ENCODE measurements around the gene SHISAL2A.
A peak's percentile ranks its signal among the peaks of the same experiment; 100 is the strongest.

The SHISAL2A gene

DNA sequence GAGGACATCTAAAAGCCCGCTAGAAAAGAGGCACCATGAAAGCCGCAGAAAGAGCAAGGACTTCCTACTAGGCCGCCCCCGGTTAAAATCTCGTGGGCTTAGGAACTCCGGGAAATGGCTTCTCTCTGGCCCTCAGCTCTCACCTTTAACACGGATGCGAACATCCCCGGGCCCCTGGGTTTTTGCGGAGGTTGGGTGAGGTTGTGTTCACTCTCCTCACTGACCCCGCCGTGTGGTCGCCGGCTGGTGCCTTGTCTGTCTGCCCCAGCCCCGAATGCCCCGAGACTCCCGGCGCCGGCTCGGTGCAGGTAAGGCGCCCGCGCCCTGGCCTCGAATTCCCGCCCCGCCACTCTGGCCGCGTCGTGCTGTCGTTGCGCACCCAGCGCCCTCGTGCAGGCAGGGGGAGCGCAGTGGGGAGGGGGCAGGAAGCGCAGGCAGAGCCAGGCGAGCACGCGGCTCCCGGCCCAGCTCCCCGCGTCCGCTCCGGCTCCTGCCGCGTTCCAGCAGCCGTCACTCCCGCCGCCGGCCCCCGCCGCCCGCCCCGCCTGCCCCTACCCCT is at the start of gene SHISAL2A:
TSS of gene SHISAL2A (plus strand) at position 437 of the 559 bp plus-strand sequence. CDS start 326 bp downstream, outside the sequence.
- peak; percentile 4 for DNase-seq

GRCh38 chr1:52585474-52585873 is 47.5 kb upstream of the SHISAL2A start:
- DNase-seq = no peak

DNA sequence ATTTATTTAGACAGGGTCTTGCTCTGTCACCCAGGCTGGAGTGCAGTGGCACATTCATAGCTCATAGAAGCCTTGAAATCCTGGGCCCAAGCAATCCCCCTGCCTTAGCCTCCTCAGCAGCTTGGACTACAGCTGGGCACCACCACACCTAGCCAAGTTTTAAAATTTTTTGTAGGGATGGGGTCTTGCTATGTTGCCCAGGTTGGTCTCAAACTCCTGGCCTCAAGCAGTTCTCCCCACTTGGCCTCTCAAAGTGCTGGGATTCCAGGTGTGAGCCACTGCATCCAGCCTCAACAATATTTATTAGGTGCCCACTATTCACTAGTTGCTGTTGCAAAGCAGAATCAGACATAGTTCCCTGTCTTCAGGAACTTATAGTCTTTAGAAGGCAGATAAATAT is 44.9 kb upstream of the SHISAL2A start:
- no peak for DNase-seq

- DNase-seq = no peak
These were observed 44.4 kb upstream of the SHISAL2A start for GRCh38 chr1:52588535-52588934.

- DNase-seq = no peak
These were observed 42.7 kb upstream of the SHISAL2A start for GRCh38 chr1:52590266-52590665.

DNA sequence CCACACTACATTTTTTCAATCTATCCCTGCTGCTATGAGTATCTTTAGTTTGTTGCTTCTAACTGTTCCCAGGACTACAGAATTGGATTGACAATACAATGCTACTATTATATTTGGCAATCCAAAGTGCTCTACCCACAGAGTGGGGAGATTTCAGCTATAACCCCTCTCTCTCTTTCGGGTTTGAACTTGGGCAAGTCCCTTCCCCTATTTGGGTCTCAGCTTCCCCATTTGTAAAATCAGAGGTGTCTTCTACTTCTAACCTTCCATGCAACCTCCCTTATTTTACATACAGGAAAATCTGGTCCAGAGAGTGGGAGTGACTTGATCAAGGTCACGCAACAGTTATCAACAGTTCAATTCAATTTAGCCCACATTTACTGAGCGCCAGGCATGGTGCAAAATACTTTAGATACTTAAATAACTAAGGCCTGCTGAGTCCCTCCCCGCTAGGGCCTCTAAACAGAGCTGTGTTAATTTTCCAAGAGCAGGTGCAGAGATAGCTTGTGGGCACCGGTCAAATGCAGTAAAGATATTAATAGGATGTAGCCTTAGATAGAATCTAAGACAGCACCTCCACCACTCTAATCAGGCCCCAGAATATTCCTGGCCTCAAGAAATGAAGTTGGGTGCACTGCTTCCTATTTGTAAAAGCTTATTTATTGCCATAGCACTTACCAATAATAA is 40.2 kb upstream of the SHISAL2A start:
- no peak for DNase-seq

DNA sequence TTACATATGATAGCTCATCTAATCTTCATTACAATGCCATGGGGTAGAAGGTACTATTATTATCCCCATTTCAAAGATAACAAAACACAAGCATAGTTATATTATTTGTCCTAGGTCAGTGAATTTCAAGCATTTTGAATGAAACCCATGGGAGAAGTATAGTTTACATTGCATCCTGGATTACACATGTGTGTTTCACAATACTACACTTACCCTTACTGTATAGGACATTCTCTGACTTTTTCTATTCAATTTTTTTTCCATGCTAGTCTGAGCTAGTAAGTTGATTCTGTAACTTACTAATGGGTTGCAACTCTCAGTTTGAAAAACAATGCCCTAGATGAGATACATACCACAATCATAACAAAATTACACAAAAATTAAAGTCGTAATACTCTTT is 39.5 kb upstream of the SHISAL2A start:
- DNase-seq = no peak

GRCh38 chr1:52595061-52595460 is 37.9 kb upstream of the SHISAL2A start:
- DNase-seq = no peak

DNA sequence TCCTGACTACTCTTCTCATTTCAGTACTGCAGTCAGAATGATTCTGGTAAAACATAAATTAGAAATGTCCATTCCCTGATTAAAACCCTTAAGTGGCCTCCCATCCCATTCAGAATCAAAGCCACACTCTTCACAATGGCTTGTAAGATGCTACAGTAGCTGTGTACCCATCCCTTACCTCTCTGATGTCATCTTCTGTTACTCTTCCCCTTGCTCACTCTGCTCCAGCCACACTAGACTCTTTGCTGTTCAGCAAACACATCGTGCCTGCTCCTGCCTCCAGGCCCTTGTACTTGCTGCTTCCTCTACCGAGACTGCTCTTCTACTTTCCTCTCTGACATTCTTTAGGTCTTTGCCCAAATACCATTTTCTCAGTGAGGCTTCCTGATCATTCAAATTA is 35.1 kb upstream of the SHISAL2A start:
- DNase-seq = no peak

DNA sequence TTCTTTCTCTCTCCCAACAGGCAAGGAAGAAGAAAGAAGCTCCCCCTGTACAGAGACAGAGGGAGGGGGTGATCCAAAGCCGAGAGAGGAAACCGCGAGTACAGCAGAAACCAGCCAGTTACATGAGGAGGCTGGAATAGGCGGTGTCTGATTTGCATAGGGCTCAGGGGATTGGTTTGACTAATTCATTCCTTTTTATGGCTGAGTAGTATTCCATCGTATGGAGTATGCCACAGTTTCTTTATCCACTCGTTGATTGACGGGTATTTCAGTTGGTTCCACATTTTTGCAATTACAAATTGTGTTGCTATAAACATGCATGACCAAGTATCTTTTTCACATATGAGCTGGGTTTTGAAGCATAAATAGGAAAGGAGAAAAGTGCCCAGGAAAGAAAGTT is 34.2 kb upstream of the SHISAL2A start:
- no peak for DNase-seq

- no peak for DNase-seq
These were observed 33.7 kb upstream of the SHISAL2A start for GRCh38 chr1:52599236-52599635.

DNA sequence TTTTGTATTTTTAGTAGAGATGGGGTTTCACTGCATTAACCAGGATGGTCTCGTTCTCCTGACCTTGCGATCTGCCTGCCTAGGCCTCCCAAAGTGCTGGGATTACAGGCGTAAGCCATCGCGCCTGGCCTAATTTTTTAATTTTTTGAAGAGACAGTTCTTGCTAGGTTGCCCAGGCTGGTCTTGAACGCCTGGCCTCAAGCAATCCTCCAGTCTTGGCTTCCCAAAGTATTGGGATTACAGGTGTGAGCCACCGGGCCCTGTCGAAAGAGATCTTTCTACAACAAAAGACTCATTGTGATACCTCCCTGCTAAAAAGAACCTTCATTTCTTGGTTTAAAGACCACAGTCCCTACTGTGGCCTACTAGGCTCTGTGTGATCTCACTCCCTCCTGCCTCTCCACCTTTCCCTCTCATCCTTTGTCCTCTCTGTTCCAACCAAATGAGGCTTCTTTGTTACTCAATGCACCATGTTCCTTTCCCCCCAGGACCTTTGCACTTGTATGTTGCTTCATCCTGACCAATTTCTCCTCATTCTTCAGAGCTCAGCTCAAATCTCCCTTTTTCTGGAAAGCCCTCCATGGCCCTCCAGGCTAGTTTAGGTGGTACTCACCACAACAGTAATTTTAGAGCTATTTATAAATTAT is 32.3 kb upstream of the SHISAL2A start:
- no peak for DNase-seq

- DNase-seq = no peak
These were observed 31.4 kb upstream of the SHISAL2A start for GRCh38 chr1:52601519-52601918.

DNA sequence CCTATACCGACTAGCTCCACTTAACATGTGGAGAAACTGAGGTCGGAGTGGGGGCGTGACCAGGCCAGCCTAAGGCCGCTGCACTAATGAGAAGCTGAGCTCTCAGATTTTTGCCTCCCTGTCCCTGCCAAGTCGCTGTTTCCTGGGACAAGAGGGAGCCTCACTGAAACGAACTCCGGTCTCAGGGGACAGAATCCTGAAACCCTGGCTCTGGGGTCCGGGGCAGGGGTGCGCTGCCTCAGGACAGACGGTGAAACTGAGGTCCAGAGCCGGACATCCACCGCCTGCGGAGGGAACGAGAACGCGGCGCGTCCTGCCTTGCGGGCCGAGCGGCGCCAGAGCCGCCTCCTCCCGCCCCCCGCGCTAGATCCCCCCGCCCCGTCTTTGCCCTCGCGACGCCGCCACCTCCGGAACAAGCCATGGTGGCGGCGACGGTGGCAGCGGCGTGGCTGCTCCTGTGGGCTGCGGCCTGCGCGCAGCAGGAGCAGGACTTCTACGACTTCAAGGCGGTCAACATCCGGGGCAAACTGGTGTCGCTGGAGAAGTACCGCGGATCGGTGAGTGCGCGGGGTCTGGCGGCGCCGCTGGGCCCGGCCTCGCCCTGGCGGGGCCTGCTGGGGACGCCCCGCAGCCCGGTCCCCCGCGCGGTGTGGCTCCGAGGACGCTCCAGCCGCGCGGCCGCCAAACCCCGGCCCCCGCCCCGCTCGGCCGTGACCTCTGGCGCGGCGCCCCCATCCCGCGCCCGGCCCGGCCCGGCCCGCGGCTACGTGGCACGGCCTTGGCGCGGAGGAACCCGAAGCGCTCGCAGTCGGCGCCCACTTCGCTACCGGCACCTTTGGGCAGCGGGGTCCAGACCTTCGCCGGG is 30.7 kb upstream of the SHISAL2A start, which contains the start of gene GPX7:
TSS of gene GPX7 (plus strand) at position 381 of the 865 bp plus-strand sequence. CDS start at position 420, 39 bp downstream.
- no peak for DNase-seq

DNA sequence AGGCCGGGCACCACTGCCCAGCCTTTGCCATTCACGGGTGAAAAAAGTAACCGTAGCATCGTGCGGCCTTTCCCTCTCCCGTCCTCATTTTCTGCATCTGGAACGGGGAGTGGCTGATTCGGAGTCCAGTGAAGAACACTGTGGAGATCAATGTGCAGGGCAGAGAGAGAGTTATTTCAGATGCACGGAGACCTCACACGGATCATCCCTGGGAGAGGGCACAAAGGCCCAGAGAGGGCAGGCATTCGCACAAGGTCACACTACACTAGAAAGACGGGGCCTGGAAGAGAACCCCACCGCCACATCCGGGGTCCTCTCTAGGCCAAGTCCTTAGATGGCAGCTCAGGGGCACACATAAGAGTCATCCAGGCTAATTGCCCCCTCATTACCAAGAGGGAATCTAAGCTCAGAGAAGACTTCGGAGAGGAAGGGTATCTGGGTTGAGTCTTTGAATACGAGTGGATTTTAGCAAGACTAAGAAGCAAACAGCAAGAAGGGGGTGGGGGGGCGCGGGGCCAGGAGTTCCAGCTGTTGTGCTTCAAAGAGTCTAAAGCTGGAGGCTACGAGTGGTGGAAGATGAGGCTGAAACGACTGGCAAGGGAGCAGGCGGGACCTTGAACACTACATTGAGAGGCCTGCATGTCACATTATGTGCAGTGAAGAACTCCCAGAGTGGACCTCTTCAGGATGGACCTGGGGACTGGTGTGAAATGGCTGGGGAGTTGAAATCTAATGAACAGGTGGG is 29.9 kb upstream of the SHISAL2A start:
- DNase-seq = no peak

DNA sequence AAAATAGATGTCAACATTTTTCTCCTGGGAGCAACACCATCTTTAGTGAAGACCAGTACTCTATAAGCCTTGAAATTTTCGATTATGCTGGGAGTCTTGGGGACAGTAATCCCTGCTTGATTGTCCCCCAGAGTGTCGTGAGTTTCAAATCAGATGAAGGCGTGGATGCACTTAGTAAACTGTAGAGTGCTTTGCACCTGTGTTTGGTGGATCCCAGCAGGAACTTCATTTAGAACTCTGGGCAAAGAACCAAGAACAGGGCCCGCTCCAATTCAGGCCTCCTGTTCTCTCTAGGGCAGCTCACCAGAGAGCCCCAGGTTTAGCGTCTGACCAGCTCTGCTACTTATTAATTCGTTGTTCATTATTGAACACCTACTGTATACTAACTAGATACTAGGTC is 29.3 kb upstream of the SHISAL2A start:
- DNase-seq = no peak

- no peak for DNase-seq
These were observed 28.8 kb upstream of the SHISAL2A start for GRCh38 chr1:52604063-52604770.

DNA sequence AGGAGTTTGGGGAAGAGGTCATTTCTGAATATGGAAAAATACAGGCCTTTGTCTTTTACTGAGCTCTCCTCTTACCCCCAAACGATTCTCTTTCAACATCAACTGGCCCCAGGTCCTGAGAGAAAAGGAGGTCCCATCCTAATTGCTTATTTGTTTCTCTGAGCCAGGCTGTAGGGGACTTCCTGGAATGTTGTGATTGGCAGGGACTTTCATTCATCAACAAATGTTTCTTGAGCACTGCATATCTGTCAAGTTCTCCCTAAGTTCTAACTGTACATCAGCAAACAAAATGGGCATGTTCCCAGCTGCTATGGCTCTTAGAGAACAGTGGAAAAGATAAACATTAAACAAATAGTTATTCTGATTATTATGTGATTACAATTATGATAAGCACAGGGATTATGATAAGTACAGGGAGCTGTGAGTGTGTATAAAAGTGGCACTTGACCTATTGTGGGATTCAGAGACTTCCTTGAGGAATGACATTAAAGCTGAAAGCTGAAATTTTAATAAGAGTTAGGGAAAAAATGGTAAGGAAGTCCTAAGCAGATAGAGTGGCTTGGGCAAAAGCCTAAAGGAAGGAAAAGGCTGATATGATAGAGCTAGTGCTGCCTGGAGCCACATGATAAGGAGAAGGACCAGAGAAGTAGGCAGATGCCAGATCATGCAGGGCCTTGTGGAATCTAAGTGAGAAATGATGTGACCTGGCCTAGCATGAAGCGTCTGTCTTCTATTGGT is 19.2 kb upstream of the SHISAL2A start:
- DNase-seq = no peak

- DNase-seq = no peak
These were observed 18.3 kb upstream of the SHISAL2A start for GRCh38 chr1:52614671-52615070.

GRCh38 chr1:52615489-52616042 is 17.4 kb upstream of the SHISAL2A start:
- no peak for DNase-seq

GRCh38 chr1:52621950-52622349 is 11.0 kb upstream of the SHISAL2A start:
- DNase-seq = no peak

Measured in NCI-H1436 (cell line).